HG03196 (cell line): ENCODE measurements around the gene KIF5A.
"Not testable (repeated sequence)": the region's sequence is repeated elsewhere in the genome, so short reads cannot be mapped to it uniquely, and the experiment has no call there.

Source experiments
- ATAC-seq: cut with Tn5 transposase; IDR thresholded peaks from one replicate; pipeline ENCODE4 v1.9.1; 2021; ENCODE audit not compliant: unreplicated experiment

Gene KIF5A

DNA sequence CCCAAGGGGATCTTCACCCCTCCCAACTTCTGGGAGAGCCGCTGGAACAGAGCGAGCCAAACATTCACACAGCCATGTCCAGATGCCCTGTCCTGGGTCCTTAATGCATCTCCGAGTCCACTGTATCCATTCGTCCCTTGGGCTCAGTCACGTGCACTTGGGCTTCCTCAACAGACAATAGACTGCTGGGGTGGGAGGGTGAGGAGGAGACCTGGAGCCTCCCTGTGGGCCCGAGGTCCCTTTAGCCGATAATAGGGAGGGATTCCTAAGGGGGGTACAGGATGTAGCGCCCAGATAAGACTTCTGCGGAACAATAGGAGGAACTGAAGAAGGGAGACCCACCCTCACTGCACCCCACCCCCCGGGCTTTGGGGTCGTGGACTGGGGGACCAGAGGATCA, 68.1 kb downstream of the KIF5A start:
- ATAC-seq: no peak

DNA sequence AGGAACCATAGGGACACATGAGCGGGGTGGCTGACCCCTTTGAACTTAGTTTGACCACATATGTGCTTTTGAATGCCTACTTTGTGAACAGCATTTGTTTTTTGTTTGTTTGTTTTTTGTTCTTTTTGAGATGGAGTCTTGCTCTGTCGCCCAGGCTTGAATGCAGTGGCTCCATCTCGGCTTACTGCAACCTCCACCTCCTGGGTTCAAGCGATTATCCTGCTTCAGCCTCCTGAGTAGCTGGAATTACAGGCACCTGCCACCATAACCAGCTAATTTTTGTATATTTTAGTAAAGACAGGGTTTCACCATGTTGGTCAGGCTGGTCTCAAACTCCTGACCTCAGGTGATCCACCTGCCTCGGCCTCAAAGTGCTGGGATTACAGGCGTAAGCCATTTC, 68.6 kb downstream of the KIF5A start:
- not testable (repeated sequence) for ATAC-seq

DNA sequence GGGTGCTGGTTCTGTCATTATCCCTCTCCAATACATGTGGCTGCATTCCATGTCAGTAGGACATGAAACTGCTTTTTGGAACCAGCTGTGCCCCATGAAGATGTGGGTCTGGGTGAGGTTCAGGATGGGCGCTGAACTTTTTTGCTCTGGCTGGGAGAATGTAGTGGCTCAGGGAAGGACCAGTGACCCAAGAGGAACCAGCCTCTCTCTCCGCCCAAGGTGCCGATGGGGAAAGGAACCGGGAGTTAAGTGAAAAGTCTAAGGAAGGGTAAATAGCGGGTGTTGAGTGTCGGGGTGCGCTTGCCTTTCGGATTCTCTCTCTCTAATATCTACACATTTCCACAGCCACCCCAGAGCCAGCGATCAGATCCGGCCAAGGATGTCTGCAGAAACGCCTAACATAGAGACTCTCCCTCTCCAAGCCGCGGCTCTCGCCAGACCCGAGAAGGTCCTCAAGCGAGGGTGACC, 69.2 kb downstream of the KIF5A start:
- no peak for ATAC-seq

DNA sequence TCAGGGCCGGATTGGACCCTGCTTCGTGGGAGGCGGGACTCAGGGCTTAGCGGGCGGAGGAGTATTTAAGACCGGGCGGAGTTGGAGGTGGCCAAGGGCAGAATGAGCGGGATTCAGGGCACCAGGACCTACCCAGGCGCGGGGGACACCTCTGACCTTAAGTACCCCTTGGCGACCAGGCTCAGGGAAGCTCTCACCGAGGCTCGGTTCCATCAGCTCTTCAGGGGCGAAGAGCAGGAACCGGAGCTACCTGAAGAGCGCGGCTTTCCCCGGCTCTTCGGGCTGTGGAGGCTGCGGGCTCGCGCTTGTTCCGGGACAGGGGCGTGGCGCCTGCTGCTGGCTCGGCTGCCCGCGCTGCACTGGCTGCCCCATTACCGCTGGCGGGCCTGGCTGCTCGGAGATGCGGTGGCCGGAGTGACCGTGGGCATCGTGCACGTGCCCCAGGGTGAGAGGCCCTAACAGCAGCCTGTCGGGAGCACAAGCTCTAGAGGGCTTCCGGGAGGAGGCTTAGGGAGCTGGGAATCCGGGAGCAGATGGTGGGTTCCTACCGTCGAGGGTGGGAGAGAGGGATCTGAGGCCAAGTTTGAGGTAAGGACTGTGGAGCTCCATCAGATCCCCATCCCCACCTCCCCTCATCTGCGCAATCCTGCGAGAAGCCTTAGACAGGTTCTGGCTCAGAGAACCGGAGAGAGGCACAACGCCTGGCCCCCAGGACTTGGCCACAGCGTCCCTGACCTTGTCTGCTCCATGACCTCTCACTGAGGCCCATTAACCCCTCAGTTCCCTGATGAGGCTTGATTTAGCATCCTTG, 69.8 kb downstream of the KIF5A start:
- no peak for ATAC-seq

DNA sequence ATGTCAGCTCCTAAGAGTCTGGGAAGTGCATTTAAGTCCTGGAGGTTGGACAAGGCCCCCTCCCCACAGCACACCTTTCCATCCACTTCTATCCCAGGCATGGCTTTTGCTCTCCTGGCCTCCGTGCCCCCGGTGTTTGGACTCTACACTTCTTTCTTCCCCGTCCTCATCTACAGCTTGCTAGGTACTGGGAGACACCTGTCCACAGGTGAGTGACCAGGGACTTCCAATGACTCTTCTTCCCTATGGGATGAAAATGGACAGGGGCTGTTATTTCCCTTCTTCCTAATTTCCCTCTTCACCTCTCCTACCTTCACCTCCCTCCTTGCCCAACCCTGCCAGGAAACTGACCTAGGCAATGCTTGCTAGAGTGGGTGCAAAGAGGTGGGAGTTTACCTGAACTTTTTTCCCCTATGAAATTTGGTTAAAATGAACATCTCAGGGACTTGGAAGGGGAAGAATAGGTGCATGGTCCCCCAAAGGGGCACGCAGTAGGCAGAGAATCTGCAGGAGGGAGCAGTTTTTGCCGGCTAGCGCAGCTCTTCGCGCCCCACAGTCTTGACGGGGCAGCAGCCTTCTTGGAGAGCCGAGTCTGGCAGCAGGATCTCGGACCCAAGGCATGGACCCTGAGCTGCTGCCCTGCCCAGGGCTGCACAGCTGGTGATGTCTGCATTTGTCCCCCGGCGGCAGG, 70.5 kb downstream of the KIF5A start:
- no peak for ATAC-seq

DNA sequence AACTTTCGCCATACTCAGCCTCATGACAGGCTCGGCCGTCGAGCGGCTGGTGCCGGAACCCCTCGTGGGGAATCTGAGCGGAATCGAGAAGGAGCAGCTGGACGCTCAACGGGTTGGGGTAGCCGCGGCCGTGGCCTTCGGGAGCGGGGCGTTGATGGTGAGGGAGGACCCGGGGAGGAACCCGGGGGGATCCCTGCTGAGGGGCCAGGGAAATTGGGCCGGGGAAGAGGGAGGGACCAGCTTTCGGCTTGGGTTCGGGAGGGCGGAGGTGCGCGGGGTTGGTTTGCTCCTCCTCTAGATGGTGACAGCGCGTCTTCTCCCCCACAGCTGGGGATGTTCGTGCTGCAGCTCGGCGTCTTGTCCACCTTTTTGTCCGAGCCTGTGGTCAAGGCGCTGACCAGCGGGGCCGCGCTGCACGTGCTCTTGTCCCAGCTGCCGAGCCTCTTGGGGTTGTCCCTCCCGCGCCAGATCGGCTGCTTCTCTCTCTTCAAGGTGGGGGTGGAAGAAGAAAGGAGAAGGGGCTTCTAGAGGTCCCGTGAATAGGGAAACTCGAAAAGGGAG, 71.2 kb downstream of the KIF5A start:
- ATAC-seq: no peak

DNA sequence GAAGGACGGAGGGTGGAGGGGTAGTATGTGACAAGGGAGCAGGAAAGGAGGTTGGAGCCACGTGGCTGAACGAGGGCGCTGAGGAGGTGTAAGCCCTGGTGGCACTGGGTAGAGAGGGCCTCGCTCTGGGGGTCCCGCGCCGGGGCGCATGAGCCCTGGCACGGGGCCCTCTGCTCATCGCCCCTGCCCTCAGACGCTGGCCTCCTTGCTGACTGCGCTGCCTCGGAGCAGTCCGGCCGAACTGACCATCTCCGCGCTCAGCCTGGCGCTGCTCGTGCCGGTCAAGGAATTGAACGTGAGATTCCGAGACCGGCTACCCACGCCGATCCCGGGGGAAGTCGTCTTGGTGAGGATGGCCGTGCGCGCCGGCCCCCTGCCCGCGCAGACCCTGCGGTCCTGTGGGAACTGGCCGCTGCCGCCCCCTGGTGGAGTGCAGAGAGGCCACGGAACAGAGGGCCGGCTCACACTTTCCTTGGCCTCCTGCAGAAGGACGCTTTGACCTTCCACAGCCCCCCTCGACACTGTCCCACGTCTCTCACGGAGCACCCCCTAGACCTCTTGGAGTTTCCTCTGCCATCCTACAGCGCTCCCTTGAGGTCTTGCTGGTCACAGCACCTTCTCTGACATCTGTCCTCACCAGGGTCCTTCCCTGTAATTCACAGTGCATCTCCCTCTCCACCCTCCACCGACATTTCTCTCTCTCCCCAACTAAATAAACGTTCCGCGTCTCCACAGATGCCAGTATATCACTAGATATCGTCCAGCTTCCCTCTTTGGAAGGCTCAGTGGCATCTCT, 71.9 kb downstream of the KIF5A start:
- no peak for ATAC-seq

DNA sequence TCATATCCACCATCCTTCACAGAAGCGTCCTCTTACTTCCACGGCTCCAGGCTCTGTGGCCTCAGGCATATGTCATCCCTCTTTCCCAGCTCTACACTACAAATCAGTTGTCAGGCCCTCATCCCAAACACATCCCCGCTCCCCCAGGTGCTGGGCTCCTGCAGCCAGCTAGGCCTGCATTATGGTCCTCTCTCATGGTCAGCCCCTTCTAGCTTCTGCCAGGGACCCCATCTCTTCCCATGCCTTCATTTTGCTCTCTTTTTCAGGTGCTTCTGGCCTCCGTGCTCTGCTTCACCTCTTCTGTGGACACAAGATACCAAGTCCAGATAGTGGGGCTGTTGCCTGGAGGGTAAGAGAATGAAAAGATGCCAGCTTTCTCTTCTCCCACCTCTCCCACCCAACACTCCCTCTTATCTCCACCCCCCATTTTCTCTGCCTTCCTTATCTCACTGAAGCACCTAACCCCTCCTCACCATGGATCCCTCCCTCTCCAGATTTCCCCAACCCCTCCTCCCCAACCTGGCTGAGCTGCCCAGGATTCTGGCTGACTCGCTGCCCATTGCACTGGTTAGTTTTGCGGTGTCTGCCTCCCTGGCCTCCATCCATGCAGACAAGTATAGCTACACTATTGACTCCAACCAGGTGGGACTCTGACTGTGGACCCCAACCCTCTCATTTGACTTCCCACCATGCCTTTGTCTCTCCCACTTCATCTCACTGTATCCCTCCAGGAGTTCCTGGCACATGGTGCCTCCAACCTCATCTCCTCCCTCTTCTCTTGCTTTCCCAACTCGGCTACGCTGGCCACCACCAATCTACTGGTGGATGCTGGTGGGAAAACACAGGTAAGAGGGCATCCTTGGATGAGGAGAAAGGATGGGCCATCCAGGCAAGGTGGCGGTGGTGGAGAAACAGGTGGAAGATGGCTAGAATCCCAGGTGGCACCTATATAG, 72.7 kb downstream of the KIF5A start:
- ATAC-seq: no peak

DNA sequence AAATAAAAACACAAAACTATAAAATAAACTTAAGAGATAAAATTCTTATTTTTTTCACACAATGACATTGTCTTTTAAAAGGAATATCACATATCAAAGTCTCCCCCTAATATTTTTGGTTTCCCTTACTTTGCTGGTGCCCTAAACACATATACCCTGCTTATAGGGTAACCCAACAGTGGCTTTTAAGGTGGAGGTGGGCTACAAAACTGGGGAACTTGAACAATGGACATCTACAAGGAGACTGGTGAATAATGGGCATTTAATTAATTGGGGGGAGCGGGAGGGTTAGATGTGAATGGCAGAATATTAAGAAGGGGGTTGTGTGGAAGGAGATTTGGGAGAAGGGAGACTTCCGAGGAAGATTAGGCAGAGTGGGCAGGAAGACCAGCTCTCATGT, 73.5 kb downstream of the KIF5A start:
- ATAC-seq: no peak

DNA sequence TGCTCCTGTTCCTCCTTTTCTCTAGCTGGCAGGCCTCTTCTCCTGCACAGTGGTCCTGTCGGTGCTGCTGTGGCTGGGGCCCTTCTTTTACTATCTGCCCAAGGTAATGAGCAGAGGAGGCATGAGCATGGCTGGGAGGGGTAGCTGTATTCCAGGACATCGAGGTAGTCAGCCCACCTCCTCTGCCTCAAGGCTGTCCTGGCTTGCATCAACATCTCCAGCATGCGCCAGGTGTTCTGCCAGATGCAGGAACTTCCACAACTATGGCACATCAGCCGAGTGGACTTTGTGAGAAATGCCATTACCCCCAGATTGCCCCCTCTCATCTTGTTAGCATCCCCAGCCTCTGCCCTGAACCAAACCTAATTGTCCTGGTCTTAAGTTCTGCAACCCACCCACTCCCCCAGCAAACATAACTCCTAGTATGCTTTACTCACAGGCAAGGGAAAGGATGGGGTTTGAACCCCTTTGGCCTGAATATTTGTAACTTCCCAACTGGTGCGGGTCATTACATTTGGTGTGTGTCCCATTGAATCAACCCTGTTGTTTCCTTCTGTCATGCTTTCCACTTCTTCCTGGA, 74.1 kb downstream of the KIF5A start:
- ATAC-seq: no peak

DNA sequence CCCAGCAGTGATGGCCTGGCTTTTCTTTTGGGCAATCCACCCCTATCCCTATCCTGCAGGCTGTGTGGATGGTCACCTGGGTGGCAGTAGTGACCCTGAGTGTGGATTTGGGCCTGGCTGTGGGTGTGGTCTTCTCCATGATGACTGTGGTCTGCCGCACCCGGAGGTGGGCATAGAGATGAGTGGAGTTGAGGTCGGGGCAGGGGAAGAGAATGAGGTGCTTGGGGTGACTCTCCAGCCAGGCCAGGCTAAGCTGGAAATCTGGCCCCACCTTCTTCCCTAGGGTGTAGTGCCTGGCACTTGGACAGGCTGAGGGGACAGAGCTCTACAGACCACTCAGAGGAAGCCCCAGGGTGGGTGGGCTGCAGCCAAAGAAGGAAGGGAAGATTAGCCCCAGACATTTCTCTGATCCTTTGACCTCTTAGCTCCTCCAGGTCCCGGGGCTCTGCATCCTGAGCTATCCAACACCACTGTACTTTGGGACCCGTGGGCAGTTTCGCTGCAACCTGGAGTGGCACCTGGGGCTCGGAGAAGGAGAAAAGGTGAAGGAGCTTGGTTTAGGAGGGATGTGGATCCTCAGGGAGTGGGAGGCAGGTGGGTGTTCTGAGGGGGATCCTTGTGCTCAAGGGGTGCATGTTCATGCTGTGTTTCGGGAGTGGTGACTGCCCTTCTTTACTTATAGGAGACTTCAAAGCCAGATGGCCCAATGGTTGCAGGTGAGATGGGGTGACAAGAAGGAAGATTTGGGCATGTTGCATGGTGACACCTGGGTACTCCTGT, 74.8 kb downstream of the KIF5A start:
- ATAC-seq: no peak

DNA sequence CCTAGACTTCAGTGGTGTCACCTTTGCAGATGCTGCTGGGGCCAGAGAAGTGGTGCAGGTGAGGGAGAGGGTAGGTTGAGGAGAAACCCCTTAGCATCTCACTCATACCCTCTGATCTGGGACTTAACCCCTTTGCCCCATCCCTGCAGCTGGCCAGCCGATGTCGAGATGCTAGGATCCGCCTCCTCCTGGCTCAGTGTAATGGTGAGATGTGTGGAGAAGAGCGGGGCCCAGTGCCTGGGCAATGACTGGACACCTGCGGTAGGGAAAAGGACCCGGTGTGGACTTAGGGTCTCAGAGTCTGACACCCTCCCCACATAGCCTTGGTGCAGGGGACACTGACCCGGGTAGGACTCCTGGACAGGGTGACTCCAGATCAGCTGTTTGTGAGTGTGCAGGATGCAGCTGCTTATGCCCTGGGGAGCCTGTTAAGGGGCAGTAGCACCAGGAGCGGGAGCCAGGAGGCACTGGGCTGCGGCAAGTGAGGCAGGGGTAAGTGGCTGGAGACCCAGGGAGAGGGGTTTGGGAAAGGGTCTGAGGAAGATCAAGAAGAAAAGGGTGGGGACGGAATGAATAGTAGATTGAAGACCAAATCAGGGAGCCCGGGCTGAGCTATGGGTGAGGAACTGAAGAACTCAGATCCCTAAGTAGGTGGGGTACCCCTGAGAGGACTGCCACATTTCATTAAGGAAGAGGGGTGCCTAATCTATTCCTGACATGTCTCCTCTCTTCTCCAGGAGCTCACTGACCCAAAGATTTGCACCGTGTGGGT, 75.6 kb downstream of the KIF5A start:
- no peak for ATAC-seq

DNA sequence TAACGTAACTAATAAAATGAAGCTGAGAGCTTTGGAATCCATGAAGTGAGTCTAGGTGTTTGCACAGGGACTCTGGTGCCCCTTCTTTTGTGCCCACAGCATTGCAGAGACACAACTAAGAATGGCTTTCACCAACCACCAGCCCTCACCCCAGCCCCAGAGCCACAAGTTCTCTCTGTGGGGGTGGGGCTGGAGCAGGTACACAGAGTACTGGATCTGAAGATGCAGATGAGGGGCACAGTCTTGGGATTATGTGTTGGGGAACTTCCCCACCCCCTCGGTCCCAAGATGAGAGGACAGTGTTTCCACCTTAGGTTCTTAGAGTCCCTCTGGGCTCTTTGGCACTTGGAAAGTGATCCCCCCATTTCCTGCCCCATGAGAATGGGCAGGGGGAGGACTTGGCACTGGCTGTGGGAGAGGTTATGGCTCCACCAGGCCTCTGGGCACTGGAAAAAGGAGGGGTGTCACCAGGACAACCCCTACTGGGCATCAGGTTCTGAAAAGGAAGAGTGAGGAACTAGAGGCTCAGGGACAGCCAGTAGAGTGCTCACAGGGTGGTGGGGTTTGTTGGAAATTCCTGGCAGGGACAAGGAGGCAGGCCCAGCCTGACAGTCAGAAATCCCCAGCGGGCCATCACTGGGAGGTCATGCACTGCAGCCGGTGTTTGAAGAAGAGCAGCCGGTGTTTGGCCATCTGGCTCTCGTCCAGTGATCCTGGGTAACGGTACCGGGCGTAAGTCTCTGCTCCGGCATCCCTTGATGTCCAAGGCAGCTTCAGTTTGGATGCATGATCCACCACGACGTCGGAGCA, 76.5 kb downstream of the KIF5A start:
- ATAC-seq: no peak

DNA sequence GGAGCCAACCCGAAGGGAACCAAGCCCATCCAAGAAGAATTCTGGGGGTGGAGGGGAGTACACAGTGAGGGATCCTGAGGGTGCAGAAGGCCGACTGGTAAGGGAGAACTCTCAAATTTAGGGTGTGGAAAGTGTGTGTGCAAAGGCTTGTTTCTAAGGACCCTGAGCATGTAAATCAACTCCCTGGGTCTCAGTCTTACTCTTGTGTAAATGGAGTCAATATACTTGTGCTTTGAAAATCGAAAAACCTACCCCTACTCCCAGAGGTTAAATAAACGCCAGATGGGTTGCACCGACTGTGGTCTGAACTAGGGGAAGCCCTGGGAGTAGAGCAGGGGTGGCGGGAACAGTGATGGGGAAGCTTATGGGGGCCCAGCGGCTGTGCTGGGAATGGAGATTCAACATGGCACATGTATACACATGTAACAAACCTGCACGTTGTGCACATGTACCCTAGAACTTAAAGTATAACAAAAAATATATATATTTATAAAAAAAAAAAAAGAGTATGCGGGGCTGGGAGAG, 77.1 kb downstream of the KIF5A start:
- no peak for ATAC-seq

DNA sequence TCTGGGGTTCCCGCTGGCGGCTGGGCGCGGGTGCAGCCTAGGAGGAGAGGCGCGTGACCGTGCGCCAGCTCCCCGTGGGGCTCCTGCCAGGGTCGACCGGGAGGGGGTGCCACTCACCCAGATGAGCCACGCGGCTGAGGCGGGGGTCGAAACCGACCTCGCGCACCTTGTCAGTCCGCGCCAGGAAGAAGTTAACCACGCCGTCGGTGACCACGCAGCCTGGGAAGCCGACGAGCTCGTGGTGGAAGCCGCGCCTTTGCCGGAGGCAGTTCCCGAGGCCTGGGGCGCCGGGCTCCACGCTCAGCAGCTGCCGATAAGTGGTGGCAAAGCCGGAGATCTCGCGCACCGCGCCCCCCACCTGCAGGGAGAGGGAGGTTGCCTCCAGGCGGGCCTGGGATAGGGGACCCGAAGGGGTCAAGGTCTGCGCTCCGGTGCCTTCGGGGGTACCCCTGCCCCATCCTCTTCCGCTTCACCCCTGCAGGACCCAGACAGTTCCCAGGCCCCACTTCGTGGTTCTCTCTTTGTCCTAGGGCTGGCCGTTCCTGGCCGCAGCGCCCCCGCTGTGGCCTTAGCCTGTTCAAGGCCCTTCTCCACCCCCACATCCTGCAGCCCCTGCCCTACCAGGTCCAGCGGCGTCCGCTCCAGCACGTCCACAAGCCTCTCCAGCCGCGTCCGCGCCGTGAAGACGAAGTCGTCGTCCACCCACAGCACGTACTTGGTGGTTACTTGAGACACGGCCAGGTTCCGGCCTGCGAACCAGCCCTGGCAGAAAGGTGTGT, 77.8 kb downstream of the KIF5A start:
- ATAC-seq: no peak
